Measurements from ENCODE around the gene NAXE. TPM values are rescaled to one million over a fixed set of nuclear protein-coding genes. Genes with fewer than 3 reads are reported as not detected.
A peak's percentile ranks its signal among the peaks of the same experiment; 100 is the strongest.

NAXE gene
- polyA plus RNA-seq, 1 donor from 2014 or later = 121 TPM

DNA sequence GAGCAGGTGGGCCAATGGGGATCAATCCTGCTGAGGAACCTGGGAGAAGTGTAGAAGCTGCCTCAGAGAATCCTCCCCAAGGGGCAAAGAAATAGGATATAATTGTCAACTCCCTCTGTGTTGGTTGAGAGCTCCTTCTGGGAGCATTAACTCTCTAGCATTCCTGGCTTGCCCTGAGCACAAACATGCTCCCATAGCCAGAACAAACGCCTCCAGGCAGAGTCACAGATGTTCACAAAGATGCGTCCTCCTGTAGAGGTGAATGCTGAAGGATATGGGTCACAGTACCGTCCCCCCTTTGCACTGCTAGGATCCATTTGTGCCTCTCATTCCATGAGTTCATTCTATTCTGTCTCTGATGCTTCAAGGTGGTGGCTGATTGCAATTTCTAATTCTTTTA lies 40.8 kb downstream of the NAXE start:
- Mint-ChIP-seq H3K9me3 (peaks cover 0 to 2% (median 0%) of the 10 kb centered on the region in 3 donors), H3K27ac (no peak overlapping the region), H3K4me1 (peaks cover 1 to 3% (median 2%) of the 10 kb centered on the region in 3 donors), H3K27me3 (peaks cover 36% of the 10 kb centered on the region), H3K36me3 (no peaks in the 10 kb centered on the region), H3K4me3 (no peak overlapping the region)

DNA sequence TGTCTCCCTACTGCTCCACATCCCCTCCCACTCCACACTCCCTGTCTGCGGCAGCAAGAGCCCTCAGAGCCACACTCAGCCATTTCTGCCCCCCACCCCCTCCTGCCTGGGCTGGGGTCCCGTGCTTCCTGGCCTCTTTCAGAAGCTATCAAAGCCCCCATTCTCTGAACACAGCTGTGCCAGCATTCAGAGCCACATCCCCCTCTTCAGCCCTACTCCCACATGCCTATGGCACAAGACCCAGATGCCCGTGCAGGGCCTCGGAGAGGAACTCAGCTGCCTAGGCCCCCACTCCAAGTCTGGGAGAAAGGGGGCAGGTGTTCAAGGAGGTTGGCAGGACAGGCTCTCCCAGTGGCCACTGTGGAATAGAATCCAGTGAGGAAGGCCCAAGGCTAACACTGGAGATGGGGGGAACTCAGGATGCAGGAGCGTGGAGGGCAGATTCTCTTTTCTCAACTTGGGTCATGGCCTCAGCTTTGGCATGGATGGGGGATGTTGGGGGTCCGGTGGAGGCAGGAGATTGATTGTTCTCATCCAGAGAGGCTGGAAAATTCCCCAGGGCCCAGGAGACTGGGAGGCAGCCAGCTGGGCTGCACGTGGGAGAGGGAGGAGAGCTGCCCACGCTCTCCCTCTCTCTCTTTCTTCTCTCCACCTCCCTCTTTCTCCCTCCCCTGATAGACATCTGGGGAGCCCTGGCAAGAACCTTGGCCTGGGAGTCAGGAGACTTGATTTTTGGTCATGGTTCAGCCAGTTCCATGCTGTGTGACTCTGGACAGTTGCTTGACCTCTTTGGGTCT lies 46.8 kb downstream of the NAXE start:
- Mint-ChIP-seq H3K4me3 (no peak overlapping the region), H3K27me3 (peaks cover 57% of the 10 kb centered on the region), H3K4me1 (peaks cover 7 to 9% (median 7%) of the 10 kb centered on the region in 3 donors), H3K9me3 (no peaks in the 10 kb centered on the region), H3K27ac (no peak overlapping the region), H3K36me3 (peaks cover 3% of the 10 kb centered on the region)

DNA sequence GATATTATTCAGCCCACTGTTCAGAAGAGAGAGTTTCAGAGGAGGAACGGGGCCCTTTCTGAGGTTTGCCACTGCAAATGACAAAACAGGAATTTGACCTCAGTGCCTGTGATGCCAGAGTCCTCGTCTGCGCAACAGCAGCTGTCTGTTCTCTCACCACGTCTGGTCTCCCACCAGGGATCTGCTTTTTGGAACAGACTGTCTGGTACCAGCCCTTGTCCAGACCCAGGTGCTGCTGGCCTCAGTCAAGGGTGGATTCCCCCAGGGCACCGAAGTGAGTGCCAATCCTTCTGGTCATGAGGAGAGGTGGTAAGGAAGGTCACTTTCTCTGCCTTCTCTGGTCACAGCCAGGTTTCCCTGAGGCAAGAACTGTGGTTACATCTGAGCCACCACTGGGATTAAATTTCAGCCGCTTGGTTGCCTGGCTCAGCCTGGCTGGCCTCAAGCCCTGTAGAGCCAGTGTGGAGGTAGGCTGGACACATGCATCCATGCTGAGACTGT lies 48.1 kb downstream of the NAXE start:
- peaks cover 58% of the 10 kb centered on the region for H3K27me3 Mint-ChIP-seq
- no peaks in the 10 kb centered on the region for H3K9me3 Mint-ChIP-seq
- H3K36me3 Mint-ChIP-seq = peaks cover 3% of the 10 kb centered on the region
- no peak overlapping the region for H3K27ac Mint-ChIP-seq
- H3K4me1 Mint-ChIP-seq = peaks cover 10 to 14% (median 12%) of the 10 kb centered on the region in 3 donors
- H3K4me3 Mint-ChIP-seq = no peak overlapping the region

DNA sequence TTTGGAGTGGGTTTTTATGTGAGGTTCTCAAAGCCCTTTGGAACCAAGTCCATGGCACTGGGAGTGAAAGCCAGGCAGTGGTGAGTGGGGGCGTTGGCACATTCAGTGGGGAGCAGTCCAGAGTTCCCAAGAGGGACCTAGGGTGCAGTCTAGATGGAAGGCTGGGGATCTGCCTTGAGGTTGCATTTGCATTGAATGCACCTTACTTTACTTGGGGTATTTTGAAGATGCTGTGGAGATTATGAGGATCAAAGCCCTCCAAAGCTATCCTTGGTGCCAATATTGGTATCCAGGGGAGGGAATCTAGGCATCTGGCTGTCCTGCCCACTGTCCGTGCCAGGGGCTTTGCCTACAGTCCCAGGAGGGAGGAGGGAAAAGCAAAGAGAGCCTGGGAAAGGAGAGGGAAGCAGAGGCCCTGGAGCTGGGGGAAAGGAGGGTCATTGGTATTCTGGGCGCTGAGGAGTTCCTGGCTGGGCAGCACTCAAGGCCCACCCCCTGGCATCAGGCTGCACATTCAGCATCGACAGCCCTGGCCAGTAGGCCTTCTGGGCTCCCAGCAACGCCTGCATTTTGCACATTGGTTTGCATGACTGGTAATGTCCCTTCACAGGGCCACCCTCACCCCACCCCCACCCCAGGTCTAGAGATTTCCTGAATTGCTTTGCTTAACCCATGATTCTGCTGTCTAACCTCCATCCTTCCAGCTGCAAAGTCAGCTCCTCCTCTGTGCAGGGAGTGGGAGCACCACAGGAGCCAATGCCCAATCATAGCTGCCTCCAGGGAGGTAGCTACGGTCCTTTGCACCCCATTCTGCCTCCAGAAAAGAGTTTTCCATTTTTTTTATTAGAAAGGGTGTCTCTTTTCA lies 49.5 kb downstream of the NAXE start:
- peaks cover 3% of the 10 kb centered on the region for H3K36me3 Mint-ChIP-seq
- no peaks in the 10 kb centered on the region for H3K9me3 Mint-ChIP-seq
- H3K4me3 Mint-ChIP-seq = peak overlapping the region in 2 of 4 donors; percentile 17 to 63
- H3K4me1 Mint-ChIP-seq = peaks cover 10 to 14% (median 12%) of the 10 kb centered on the region in 3 donors
- peaks cover 61% of the 10 kb centered on the region for H3K27me3 Mint-ChIP-seq
- H3K27ac Mint-ChIP-seq = no peak overlapping the region

DNA sequence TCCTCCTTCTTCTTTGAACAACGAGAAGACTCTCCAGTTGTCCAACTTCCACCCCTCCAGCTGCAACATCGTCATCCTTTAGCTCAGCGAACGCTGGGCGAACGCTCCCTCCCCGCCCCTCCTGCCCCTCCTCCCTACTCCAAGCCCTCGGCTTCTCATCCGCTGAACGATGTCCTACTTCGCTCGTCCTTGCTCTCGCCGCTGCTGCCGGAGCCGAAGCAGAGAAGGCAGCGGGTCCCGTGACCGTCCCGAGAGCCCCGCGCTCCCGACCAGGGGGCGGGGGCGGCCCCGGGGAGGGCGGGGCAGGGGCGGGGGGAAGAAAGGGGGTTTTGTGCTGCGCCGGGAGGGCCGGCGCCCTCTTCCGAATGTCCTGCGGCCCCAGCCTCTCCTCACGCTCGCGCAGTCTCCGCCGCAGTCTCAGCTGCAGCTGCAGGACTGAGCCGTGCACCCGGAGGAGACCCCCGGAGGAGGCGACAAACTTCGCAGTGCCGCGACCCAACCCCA lies 50.2 kb downstream of the NAXE start, which contains the start of gene BCAN:
Gene BCAN (plus strand): TSS at position 357 of the 504 bp plus-strand sequence. CDS start 3,938 bp downstream, outside the sequence.
- H3K4me3 Mint-ChIP-seq = peak within 1 kb of the TSS; percentile 17 to 83 (median 52)
- peaks cover 59% of the 10 kb centered on the region for H3K27me3 Mint-ChIP-seq
- peaks cover 10 to 14% (median 12%) of the 10 kb centered on the region in 3 donors for H3K4me1 Mint-ChIP-seq
- H3K27ac Mint-ChIP-seq = no peak within 1 kb of the TSS
- H3K36me3 Mint-ChIP-seq = peaks cover 3% of the 10 kb centered on the region
- H3K9me3 Mint-ChIP-seq = no peaks in the 10 kb centered on the region

DNA sequence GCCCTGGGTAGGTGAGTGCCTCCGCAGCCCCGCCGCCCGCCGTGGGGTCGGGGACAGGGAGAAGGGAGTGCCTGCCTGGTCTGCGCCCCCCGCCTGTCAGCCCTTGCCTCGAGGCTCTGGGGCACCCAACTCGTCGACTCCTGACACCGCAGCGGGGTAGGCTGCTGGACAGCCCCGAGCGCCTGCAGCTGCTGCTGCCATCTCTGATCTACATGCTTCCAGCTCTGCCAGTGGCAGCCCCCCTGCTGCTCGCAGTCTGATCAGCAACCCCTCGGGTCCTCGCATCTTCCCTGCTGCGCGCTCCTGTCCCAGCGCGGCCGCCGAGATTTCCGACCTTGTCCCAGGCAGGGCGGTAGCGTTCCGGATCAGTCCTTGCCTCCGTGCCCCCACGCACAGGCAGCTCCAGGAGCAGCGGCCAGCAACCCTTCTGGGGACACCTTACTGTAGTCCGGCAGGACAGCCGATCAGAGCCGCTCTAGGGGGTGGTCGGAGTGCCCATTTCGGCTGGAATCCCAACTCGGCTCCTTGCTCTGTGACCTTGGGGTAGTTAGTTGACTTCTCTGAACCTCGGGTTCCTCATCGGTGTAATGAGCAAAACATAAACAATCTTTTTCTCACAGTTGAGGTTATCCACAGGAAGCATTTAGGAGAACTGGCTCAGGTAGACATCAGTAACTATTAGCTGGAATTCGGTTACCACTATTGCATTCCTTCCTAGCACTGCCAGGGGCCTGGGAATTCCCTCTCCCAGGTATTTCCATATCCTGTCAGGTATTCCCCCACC lies 50.9 kb downstream of the NAXE start:
- H3K36me3 Mint-ChIP-seq = peaks cover 3% of the 10 kb centered on the region
- H3K27ac Mint-ChIP-seq = no peak overlapping the region
- H3K27me3 Mint-ChIP-seq = peaks cover 58% of the 10 kb centered on the region
- peak overlapping the region; percentile 5 to 83 (median 52) for H3K4me3 Mint-ChIP-seq
- H3K9me3 Mint-ChIP-seq = no peaks in the 10 kb centered on the region
- peaks cover 10 to 14% (median 12%) of the 10 kb centered on the region in 3 donors for H3K4me1 Mint-ChIP-seq

DNA sequence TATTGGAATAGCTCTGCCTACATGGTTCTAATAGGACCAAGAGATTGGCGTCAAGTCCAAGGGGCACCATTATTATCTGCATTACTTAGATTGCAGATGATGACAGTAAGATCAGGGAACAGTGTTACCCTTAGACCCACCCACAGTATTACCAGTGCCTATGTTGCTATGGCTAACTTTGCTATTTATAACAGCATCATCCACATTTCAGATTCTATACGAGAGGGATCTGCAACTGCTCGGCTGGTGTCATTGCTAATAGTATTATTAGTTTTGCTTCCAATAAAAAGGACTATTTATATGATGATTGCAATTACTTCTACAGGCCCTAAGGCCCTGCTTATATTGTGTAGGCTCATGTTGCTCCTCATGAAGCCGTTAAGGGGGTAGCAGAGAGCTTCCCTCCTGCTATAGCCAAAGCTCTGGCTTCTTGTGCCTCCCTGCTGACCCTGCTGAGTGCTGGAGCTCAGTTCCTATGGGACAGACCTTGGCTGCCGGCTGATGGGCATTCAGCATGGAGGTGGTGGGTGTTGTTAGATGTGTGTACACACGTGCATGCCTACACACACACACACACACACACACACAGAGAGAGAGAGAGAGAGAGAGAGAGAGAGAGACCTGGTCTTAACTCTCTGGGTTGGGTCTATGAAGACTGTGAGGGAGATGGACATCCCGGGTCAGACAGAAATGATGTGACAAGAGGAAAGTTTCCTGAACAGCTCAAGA lies 51.6 kb downstream of the NAXE start:
- Mint-ChIP-seq H3K4me1 (peaks cover 10 to 14% (median 12%) of the 10 kb centered on the region in 3 donors), H3K27ac (no peak overlapping the region), H3K4me3 (peak overlapping the region in 2 of 4 donors; percentile 24 to 41), H3K9me3 (no peaks in the 10 kb centered on the region), H3K36me3 (peaks cover 2% of the 10 kb centered on the region), H3K27me3 (peaks cover 59% of the 10 kb centered on the region)

DNA sequence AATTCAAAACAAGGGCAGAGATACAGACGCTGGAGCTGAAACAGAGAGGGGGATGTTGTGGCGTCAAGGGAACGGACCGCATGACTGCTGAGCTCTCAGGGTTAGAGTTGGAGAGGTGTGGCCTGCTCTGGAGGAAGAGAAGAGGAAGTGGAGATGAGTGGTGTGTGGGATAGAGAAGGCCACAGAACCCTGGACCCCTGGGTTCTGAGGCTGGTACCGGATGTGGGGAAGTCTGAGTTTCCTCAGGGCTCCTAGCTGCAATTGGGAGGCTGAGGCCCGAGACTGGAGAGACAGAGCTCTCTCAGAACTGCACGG lies 52.2 kb downstream of the NAXE start:
- Mint-ChIP-seq H3K36me3 (no peaks in the 10 kb centered on the region), H3K4me1 (peaks cover 10 to 14% (median 12%) of the 10 kb centered on the region in 3 donors), H3K4me3 (peak overlapping the region in 2 of 4 donors; percentile 6 to 24), H3K9me3 (no peaks in the 10 kb centered on the region), H3K27me3 (peaks cover 57% of the 10 kb centered on the region), H3K27ac (no peak overlapping the region)

Other genes starting within 250 kb of the NAXE start
- gene RHBG, start 222.6 kb upstream of the NAXE start, polyA plus RNA-seq = not detected
- 16.2 TPM for gene MEF2D, start 91.0 kb upstream of the NAXE start, polyA plus RNA-seq
- not detected for gene IQGAP3, start 19.2 kb upstream of the NAXE start, polyA plus RNA-seq
- gene TTC24, start 12.1 kb upstream of the NAXE start, polyA plus RNA-seq = 0.38 TPM
- gene GPATCH4, start 9.7 kb downstream of the NAXE start, polyA plus RNA-seq = 45.5 TPM
- gene HAPLN2, start 27.6 kb downstream of the NAXE start, polyA plus RNA-seq = not detected
- not detected for gene BCAN, start 50.3 kb downstream of the NAXE start, polyA plus RNA-seq
- gene NES, start 85.6 kb downstream of the NAXE start, polyA plus RNA-seq = not detected
- gene CRABP2, start 113.8 kb downstream of the NAXE start, polyA plus RNA-seq = 0.31 TPM
- 11.5 TPM for gene METTL25B, start 136.7 kb downstream of the NAXE start, polyA plus RNA-seq
- 39.7 TPM for gene ISG20L2, start 137.0 kb downstream of the NAXE start, polyA plus RNA-seq
- gene MRPL24, start 149.3 kb downstream of the NAXE start, polyA plus RNA-seq = 93.7 TPM
- gene HDGF, start 159.9 kb downstream of the NAXE start, polyA plus RNA-seq = 17.8 TPM
- 57.3 TPM for gene PRCC, start 175.8 kb downstream of the NAXE start, polyA plus RNA-seq
- gene SH2D2A, start 225.1 kb downstream of the NAXE start, polyA plus RNA-seq = 2.1 TPM

Measured in IgD-negative memory B cell (primary cell).